Stimulated activated CD4-positive, alpha-beta T cell treated with anti-CD3 and anti-CD28 coated beads, Interleukin-12 subunit alpha, Interleukin-12 subunit beta, amount 100 ng/mL, for 48 hours (primary cell): ENCODE results near the gene ADD1.

Experiments
- DNase-seq, 3 donors: peaks; one replicate each; pipeline ENCODE4 v3.0.0-alpha.2; 2020; ENCODE audit warnings: low read depth in 2 of 3, low spot score in 1 of 3

The ADD1 gene

DNA sequence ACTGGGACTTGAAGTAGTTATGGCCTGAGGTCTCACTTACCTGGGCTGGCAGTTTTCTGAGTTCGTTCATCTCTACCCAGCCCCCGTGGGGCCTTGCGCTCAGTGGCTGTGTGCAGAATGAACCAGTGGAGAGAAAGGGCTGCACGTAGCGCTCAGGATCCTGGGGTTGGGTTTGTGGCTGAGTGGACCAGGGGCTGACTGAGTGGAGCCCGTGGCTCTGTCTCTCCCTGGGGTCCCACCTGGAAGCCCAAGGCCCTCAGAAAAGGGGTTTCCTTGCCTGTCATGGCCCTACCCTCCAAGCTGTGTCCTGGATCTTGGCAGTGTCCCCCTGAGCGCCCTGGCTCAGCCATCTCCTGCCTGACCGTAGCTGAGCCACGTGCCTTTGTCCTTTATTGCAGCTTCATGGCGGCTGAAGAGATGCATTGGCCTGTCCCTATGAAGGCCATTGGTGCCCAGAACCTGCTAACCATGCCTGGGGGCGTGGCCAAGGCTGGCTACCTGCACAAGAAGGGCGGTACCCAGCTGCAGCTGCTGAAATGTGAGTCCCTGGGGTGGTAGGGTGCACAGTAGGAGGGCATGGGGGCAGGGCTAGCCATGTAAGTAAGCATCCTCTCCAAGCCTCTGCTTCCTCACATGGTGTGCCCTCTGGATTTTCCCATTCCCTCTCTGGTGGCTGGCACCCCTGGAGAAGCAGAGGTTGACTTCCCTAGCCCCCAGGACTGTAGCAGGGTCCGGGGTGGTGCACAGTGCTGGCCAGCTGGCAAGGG is 23.2 kb upstream of the ADD1 start:
- DNase-seq, result no peak

DNA sequence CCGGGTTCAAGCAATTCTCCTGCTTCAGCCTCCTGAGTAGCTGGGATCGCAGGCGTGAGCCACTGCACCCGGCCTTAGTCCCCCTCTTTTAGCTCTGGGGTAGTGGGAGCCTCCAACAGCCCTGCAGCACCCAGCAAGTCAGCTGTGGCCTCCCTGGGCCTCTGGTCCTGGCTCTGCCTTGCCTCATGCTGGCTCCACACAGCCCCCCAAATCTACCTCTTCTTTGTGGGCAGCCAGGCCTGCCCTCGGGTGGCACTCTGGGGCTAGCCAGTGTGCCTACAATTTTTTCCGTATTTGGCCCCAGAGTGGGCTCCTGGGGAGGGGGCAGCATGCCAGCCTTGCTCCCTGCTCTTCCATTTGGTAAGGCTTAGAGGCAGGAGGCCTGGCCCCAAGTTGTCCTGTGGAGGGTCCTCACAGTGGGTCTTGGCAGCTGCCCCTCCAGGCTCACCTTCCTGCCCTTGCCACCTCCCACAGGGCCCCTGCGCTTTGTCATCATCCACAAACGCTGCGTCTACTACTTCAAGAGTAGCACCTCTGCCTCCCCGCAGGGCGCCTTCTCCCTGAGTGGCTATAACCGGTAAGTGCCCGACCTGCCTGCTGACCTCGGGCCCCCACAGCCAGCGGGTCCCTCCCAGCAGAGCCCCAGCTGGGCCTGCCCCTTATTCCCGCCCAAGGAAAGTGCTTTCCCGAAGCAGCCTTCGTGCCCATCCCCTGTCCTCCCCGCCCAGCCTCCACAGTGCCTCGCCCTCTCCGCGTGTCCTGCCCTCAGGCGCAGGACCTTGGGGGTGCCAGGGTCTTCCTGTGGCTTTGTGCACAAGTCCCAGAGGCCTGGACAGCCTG is 21.0 kb upstream of the ADD1 start:
- no peak for DNase-seq

- no peak for DNase-seq
Measured at GRCh38 chr4:2823301-2823670, 20.4 kb upstream of the ADD1 start.

GRCh38 chr4:2823671-2824328 is 19.8 kb upstream of the ADD1 start:
- DNase-seq, result no peak

- no peak for DNase-seq
Measured at GRCh38 chr4:2824329-2824835, 19.3 kb upstream of the ADD1 start.

GRCh38 chr4:2824836-2825381 is 18.7 kb upstream of the ADD1 start:
- no peak for DNase-seq

DNA sequence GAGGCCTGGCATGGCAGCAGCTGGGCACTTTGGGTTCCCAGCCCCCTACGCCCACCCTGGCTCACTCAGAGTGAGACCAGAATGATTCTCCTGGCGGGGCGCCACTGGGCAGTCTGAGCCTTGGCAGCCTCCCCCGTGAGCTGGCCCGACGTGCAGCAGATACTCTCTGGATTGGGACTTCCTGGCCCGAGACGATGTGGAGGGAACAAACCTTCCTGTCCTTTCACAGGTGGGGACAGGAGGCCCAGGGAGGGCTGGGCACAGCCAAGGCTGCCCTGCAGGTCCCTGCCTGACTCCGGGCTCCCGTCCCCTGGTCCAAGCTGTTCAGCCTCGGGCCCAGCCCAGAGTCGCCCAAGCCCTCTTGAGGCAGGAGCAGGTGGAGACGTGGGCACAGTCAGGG is 17.9 kb upstream of the ADD1 start:
- DNase-seq, result no peak

- no peak for DNase-seq
Measured at GRCh38 chr4:2827071-2827873, 16.4 kb upstream of the ADD1 start.

DNA sequence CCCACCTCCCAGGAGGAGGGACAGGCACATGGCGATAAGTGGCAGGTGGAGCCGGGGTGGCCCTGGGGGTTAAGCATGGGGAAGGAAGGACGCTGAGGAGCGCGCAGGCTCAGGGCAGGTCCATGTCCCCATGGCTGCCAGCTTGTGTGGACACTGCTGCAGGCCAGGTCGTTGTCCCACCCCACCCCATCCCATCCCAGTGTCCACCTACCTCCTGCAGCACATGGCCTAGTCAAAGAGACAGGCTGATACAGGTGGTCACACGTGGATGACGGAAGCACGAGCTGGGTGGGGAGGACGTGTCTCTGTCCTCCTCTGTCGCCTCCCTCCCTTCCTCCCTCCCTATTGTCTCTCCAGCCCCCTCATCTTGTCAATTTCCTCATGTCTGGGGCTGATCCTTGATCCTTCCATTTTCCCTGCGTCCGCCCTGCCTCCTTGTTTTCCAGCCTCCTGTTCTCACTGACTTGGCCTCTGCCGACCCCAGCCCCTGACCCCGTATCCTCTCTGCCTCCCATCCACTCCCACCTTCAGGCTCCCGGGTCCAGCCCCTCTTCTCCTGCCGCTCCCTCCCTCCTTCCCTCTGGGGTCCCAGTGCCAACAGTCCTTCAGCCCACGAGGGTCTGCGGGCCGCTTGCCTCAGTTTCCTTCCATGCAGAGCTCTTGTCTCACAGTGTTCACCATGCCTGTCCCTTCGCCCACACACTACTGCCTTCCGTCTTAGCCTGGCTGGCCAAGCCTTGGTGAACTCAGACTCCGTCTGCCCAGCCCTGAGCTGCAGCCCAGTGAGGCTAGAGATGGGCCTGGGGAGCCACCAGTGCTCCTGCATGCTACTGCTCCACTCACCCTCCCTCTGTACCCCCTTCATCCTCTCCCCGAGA is 15.5 kb upstream of the ADD1 start:
- no peak for DNase-seq

DNA sequence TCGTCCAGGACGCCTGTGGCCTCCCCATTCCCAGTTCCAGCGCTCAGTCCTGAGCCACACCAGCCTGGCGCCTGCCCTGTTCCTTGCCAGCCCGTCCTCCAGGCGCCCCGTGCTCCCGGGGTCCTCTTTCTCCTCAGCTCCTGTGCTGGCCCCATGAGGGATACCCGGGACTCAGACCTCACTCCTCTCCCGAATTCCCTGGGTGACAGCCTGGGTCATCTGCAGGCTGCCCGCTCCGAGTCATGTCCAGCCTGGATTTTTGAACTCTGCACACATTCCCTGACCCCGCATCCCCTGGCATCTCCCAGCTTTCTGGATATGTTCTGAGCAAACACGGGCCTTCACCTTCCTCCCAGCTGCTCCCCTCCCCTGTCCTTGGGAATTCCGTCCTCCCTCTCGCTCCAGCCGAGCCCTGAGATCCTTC is 14.9 kb upstream of the ADD1 start:
- no peak for DNase-seq

DNA sequence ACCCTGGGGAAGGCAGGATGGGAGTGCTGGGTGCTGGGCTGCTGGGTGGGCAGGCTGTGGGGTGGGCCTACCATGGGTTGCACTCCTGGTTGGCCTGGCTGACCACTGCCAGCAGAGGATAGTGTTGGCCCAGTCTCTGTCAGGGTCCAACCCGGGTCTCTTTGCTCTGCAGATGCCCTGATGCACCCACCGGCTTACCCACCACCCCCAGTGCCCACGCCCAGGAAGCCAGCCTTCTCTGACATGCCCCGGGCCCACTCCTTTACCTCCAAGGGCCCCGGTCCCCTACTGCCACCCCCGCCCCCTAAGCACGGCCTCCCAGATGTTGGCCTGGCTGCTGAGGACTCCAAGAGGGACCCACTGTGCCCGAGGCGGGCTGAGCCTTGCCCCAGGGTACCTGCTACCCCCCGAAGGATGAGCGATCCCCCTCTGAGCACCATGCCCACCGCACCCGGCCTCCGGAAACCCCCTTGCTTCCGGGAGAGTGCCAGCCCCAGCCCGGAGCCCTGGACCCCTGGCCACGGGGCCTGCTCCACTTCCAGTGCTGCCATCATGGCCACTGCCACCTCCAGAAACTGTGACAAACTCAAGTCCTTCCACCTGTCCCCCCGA is 14.2 kb upstream of the ADD1 start:
- no peak for DNase-seq

GRCh38 chr4:2829933-2830451 is 13.7 kb upstream of the ADD1 start:
- DNase-seq, result no peak

DNA sequence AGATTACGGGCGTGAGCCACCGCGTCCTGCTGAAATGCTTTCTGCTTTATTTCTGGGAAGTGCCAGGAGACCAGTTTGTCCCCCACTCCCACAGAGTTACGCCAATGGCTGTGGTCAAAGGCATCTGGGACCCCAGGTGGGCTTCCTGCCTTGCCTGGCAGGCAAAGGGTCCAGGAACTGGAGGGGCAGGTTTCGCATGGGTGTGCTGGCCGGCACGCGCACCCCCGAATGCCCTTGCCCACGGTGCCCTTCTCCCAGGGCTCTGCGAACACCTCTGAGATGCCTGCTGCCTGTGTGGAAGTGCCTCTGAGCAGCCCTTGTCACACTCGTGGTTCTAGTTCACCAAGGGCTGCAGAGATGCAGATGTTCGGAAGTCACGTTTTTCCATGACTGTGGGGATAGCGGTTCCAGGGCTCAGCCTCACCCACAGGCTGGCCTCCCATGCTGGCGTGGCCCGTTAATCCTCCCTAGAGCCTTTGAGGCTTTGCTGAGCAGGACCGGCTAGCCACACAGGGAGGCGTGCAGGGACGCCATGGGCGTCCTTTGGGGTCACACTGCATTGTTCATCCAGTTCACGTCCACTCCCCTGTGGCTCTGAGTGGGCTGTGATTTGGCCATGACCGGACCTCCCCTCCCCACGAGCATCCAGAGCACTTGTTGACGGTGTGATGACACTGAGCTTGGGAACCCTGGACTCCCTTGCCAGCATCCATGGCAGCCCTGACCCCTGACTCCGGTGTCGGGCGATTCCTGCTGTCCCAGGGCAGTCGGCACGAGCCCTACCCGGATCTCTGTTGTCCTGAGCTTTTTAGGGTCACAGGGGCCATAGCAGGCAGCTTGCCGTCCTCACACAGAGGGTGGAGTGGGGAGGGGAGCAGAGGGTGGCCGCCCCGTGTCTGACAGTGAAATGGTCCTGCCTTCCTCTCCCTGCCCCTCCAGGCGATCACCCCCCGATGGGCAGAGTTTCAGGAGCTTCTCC is 12.7 kb upstream of the ADD1 start:
- DNase-seq, result no peak

- no peak for DNase-seq
Measured at GRCh38 chr4:2831611-2832308, 11.9 kb upstream of the ADD1 start.

DNA sequence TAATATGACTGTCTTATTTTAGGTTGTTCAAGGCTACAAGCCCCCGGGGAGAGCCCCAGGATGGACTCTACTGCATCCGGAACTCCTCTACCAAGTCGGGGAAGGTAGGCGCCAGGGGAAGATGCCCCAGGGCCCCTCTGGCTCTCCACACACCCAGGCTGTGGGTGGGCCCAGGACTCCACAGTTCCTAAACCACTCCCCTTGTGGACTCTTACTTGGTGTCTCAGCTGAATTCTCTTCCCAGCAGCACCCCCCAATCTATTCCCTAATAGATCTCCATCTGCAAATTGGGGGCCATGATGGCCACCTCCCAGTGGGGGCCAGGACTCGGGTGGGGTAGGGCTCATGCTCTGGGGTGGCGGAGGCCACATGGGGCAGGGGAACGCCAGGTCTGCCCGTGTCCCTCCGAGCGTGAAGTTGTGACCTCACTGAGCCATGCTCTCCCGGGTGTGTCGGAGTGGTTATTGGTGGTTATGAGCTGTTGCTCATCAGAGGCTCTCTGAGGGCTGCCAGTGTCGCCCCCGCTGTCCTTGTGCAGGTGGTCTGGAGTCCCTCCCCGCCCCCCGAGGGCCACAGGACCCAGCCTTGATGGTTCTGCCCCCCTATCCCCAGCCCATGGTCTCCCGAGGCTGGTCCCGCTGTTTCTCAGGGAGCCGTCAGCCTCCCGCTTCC is 11.2 kb upstream of the ADD1 start:
- DNase-seq, result no peak

DNA sequence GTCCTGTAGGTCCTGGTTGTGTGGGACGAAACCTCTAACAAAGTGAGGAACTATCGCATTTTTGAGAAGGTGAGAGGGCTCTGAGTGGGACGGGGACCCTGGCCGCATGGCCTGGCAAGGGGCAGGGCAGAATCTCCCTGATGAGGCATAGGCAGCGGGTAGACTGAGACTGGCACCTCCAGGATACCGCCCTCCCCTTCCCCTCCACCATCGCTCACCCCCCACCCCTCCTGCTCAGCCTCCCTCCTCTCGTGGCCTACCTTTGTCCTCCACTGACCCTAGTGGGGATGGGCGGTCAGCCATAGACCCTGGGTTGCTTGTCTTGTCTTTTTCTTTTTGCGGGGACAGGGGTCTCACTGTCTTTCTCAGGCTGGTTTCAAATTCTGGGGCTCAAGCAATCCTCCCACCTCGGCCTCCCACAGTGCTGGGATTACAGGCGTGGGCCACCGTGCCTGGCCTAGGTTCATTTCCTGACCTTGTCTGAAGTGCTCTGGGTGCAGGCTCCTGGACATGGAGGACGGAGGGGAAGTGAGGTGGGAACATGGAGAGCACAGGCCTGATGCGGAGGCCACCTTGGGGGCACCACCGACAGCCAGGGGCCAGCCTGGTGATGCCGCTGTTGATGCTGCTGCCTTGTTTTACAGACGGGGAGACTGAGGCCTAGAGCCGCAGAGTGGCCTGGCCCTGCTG is 10.5 kb upstream of the ADD1 start:
- DNase-seq, result no peak
